SK-N-MC (cell line): ENCODE data around the gene SMYD3.

Source experiments
- EZH2 ChIP-seq: fragments of 200-600 bp; sonication (generic); IDR thresholded peaks from one replicate; pipeline ENCODE4 v1.6.1; 2017; ENCODE audit warnings: antibody characterized with exemption
- POLR2AphosphoS5 ChIP-seq: IDR thresholded peaks from 2 replicates; pipeline ENCODE4 v1.6.1; 2012; ENCODE audit warnings: mild to moderate bottlenecking, low read depth, low read length, borderline replicate concordance

GRCh38 chr1:246151796-246152434 is 355.2 kb downstream of the SMYD3 start:
- TF ChIP-seq POLR2AphosphoS5 (no peak), EZH2 (no peak)
